GM12864 (cell line): ENCODE results near the gene GBA2.

Source experiments
- DNase-seq: peaks from one replicate; pipeline ENCODE4 v3.0.0-alpha.2; 2011; ENCODE audit warnings: low read depth
- H3K4me3 ChIP-seq: 2 replicates; pipeline ENCODE4 v1.5.1; 2011; ENCODE audit warnings: mild to moderate bottlenecking, low read depth, low read length, control low read depth
- CTCF ChIP-seq: IDR thresholded peaks from 2 replicates; pipeline ENCODE4 v1.5.1; 2011; ENCODE audit warnings: low read depth, mild to moderate bottlenecking, moderate library complexity, low read length, control low read depth, inconsistent platforms; ENCODE audit errors: missing control alignments

Gene GBA2

GRCh38 chr9:35718721-35719511 is 30.1 kb downstream of the GBA2 start:
- DNase-seq = no peak
- H3K4me3 ChIP-seq = no peak overlapping the region
- TF ChIP-seq CTCF = no peak

GRCh38 chr9:35717132-35717870 is 31.7 kb downstream of the GBA2 start:
- no peak overlapping the region for H3K4me3 ChIP-seq
- DNase-seq = no peak
- TF ChIP-seq CTCF = no peak

GRCh38 chr9:35716230-35716629 is 32.8 kb downstream of the GBA2 start:
- DNase-seq = no peak
- TF ChIP-seq CTCF = no peak

GRCh38 chr9:35714579-35715252 is 34.3 kb downstream of the GBA2 start:
- DNase-seq = no peak
- no peak for TF ChIP-seq CTCF

More at GRCh38 chr9:35716230-35716629, 32.8 kb downstream of the GBA2 start:
- no peak overlapping the region for H3K4me3 ChIP-seq

GRCh38 chr9:35714123-35714522 is 34.9 kb downstream of the GBA2 start:
- H3K4me3 ChIP-seq = no peak overlapping the region
- TF ChIP-seq CTCF = no peak
- DNase-seq = no peak

More at GRCh38 chr9:35714579-35715252, 34.3 kb downstream of the GBA2 start:
- no peak overlapping the region for H3K4me3 ChIP-seq

- TF ChIP-seq CTCF = no peak
- DNase-seq = no peak
- H3K4me3 ChIP-seq = no peak overlapping the region
Measured at GRCh38 chr9:35713578-35713977, 35.5 kb downstream of the GBA2 start.
